Natural killer cell (primary cell): ENCODE measurements around the gene FARP1. TPM values are rescaled to one million over a fixed set of nuclear protein-coding genes. Genes with fewer than 3 reads are reported as not detected.

Experiments
- ATAC-seq, 3 donors: fragments of 150-1000 bp in 2 of 3; fragments of 200-7000 bp in 1 of 3; cut with Tn5 transposase; 1 replicate in 1 of 3; 2 replicates in 2 of 3; pipeline ENCODE4 v1.10.0; 2021; ENCODE audit warnings: mild to moderate bottlenecking in 2 of 3, moderate library complexity in 2 of 3
- DNase-seq, 2 donors: peaks; one replicate each; pipeline versions ENCODE4 v3.0.0 to v3.0.0-alpha.2; 2013 to 2021; ENCODE audit warnings: mixed read lengths in 1 of 2
- H3K27ac ChIP-seq: one replicate; pipeline ENCODE4 v1.5.1; 2013; ENCODE audit warnings: mild to moderate bottlenecking, low read length
- H3K27me3 ChIP-seq: one replicate; pipeline ENCODE4 v1.6.1; 2013; ENCODE audit warnings: low read length; ENCODE audit not compliant: control insufficient read depth, insufficient read depth
- H3K36me3 ChIP-seq: one replicate; pipeline ENCODE4 v1.6.1; 2013; ENCODE audit warnings: low read length; ENCODE audit not compliant: control insufficient read depth, insufficient read depth
- H3K4me1 ChIP-seq: one replicate; pipeline ENCODE4 v1.6.1; 2013; ENCODE audit warnings: low read length; ENCODE audit not compliant: control insufficient read depth, insufficient read depth
- H3K4me3 ChIP-seq: one replicate; pipeline ENCODE4 v1.5.1; 2013; ENCODE audit warnings: low read length
- H3K9me3 ChIP-seq: one replicate; pipeline ENCODE4 v1.6.1; 2013; ENCODE audit warnings: low read length; ENCODE audit not compliant: control insufficient read depth, insufficient read depth
- H3K27ac Mint-ChIP-seq, 2 donors: one replicate each; pipeline ENCODE4 v1.8.0; 2022; ENCODE audit warnings: mild to moderate bottlenecking in 2 of 2, mixed read lengths in 2 of 2, moderate library complexity in 1 of 2
- H3K27me3 Mint-ChIP-seq, 2 donors: one replicate each; pipeline ENCODE4 v1.8.0; 2022; ENCODE audit warnings: low read depth in 2 of 2, mixed read lengths in 2 of 2
- H3K36me3 Mint-ChIP-seq: one replicate; pipeline ENCODE4 v1.8.0; 2022; ENCODE audit warnings: mixed read lengths
- H3K4me1 Mint-ChIP-seq, 2 donors: one replicate each; pipeline ENCODE4 v1.8.0; 2022; ENCODE audit warnings: mixed read lengths in 2 of 2
- H3K4me3 Mint-ChIP-seq: one replicate; pipeline ENCODE4 v1.8.0; 2022; ENCODE audit warnings: mild to moderate bottlenecking, moderate library complexity, mixed read lengths
- H3K9me3 Mint-ChIP-seq, 2 donors: one replicate each; pipeline ENCODE4 v1.8.0; 2022; ENCODE audit warnings: mixed read lengths in 2 of 2
- CTCF ChIP-seq: fragments of 200-600 bp; IDR thresholded peaks from one replicate; pipeline ENCODE4 v1.8.0; 2022; ENCODE audit warnings: antibody characterized with exemption
- WGBS: methylation state at CpG from one replicate; pipeline ENCODE4 v1.1.7; 2013; ENCODE audit warnings: missing lambda C conversion rate; ENCODE audit not compliant: insufficient coverage; 5-methylcytosine and 5-hydroxymethylcytosine counted together
- intact Hi-C: fragments of 100-400 bp; cut with micrococcal nuclease; formaldehyde crosslinking; loops from one replicate; pipeline ENCODE4 v1.14.2; 2022
- total RNA-seq, 4 donors: library from RNA; stranded (reverse); fragments of 120-200 nt in 1 of 4; gene quantifications; one replicate each; pipeline versions ENCODE4 v1.2.3 to v1.2.4, GENCODE V29; 2013 to 2022

Gene FARP1
- total RNA-seq, 3 donors from 2014 or later (not counting 1 experiment from before 2014, with no cell fraction given), result 0.71 to 1.2 (median 1.1) TPM

- Histone ChIP-seq H3K4me1 (no peaks in the 10 kb centered on the region), H3K4me3 (no peak overlapping the region), H3K36me3 (peaks cover 76% of the 10 kb centered on the region), H3K9me3 (no peaks in the 10 kb centered on the region), H3K27me3 (no peaks in the 10 kb centered on the region), H3K27ac (no peak overlapping the region)
- peaks cover 9% of the 10 kb centered on the region for H3K36me3 Mint-ChIP-seq
- H3K4me1 Mint-ChIP-seq, result peaks cover 10 to 12% of the 10 kb centered on the region in 2 donors
- H3K27ac Mint-ChIP-seq, result no peak overlapping the region
- H3K27me3 Mint-ChIP-seq, result no peaks in the 10 kb centered on the region
- DNase-seq (no peak), ATAC-seq (no peak)
- intact Hi-C loops, result no loop called here
- 93% methylated on average over 16 of the region's 16 CpGs for WGBS
- no peaks in the 10 kb centered on the region for H3K9me3 Mint-ChIP-seq
- no peak overlapping the region for H3K4me3 Mint-ChIP-seq
- no peak for TF ChIP-seq CTCF
These were observed 318.8 kb downstream of the FARP1 start for GRCh38 chr13:98461486-98462240.

- DNase-seq (no peak), ATAC-seq (no peak)
- Mint-ChIP-seq H3K9me3 (no peaks in the 10 kb centered on the region), H3K36me3 (peaks cover 9% of the 10 kb centered on the region), H3K4me1 (peaks cover 10 to 15% of the 10 kb centered on the region in 2 donors), H3K27ac (peak overlapping the region in 1 of 2 donors; percentile 6), H3K27me3 (no peaks in the 10 kb centered on the region), H3K4me3 (no peak overlapping the region)
- Histone ChIP-seq H3K36me3 (peaks cover 71% of the 10 kb centered on the region), H3K9me3 (no peaks in the 10 kb centered on the region), H3K4me3 (no peak overlapping the region), H3K27me3 (no peaks in the 10 kb centered on the region), H3K27ac (no peak overlapping the region), H3K4me1 (no peaks in the 10 kb centered on the region)
- no peak for TF ChIP-seq CTCF
- intact Hi-C loops, result no loop called here
- WGBS, result 93% methylated on average over 18 of the region's 18 CpGs
These were observed 319.5 kb downstream of the FARP1 start for GRCh38 chr13:98462241-98462882.

- peak overlapping the region in 1 of 2 donors; percentile 6 for H3K27ac Mint-ChIP-seq
These were observed 320.1 kb downstream of the FARP1 start for GRCh38 chr13:98462946-98463345.

More at GRCh38 chr13:98462946-98463345, 320.1 kb downstream of the FARP1 start:
- H3K9me3 ChIP-seq, result no peaks in the 10 kb centered on the region
- Mint-ChIP-seq H3K36me3 (peaks cover 9% of the 10 kb centered on the region), H3K4me3 (no peak overlapping the region), H3K27me3 (no peaks in the 10 kb centered on the region), H3K9me3 (no peaks in the 10 kb centered on the region), H3K4me1 (peaks cover 14 to 21% of the 10 kb centered on the region in 2 donors)
- no peak for TF ChIP-seq CTCF
- no peaks in the 10 kb centered on the region for H3K27me3 ChIP-seq
- intact Hi-C loops, result no loop called here
- no peak for DNase-seq
- peaks cover 67% of the 10 kb centered on the region for H3K36me3 ChIP-seq
- WGBS, result over 99% methylated on average over 8 of the region's 8 CpGs
- H3K27ac ChIP-seq, result no peak overlapping the region
- no peak overlapping the region for H3K4me3 ChIP-seq
- H3K4me1 ChIP-seq, result no peaks in the 10 kb centered on the region
- no peak for ATAC-seq
